Neuron (in vitro differentiated cells): ENCODE results near the gene NAAA.

ENCODE experiments used
- H2AFZ ChIP-seq: one replicate; pipeline ENCODE4 v1.6.1; 2013; ENCODE audit warnings: low read depth, mild to moderate bottlenecking, inconsistent platforms, low read length, moderate library complexity
- H3K27me3 ChIP-seq: one replicate; pipeline ENCODE4 v1.6.1; 2013; ENCODE audit warnings: low read length; ENCODE audit not compliant: insufficient read depth
- H3K36me3 ChIP-seq: one replicate; pipeline ENCODE4 v1.6.1; 2013; ENCODE audit warnings: low read length; ENCODE audit not compliant: insufficient read depth
- H3K4me1 ChIP-seq: one replicate; pipeline ENCODE4 v1.6.1; 2013; ENCODE audit warnings: low read length; ENCODE audit not compliant: insufficient read depth
- H3K4me3 ChIP-seq: 2 replicates; pipeline ENCODE4 v1.5.1; 2013; ENCODE audit warnings: mild to moderate bottlenecking, low read length, moderate library complexity
- H3K9me3 ChIP-seq: one replicate; pipeline ENCODE4 v1.6.1; 2013; ENCODE audit warnings: low read length

NAAA gene

GRCh38 chr4:75909405-75909804, 31.4 kb downstream of the NAAA start:
- no peak overlapping the region for H3K4me3 ChIP-seq
- H3K27me3 ChIP-seq: no peaks in the 10 kb centered on the region
- no peaks in the 10 kb centered on the region for H3K9me3 ChIP-seq
- H3K4me1 ChIP-seq: no peaks in the 10 kb centered on the region
- H3K36me3 ChIP-seq: no peaks in the 10 kb centered on the region
- no peak overlapping the region for H2AFZ ChIP-seq

GRCh38 chr4:75908555-75908954, 32.3 kb downstream of the NAAA start:
- Histone ChIP-seq H2AFZ (no peak overlapping the region), H3K4me1 (no peaks in the 10 kb centered on the region), H3K9me3 (no peaks in the 10 kb centered on the region), H3K4me3 (no peak overlapping the region), H3K27me3 (no peaks in the 10 kb centered on the region), H3K36me3 (no peaks in the 10 kb centered on the region)

- H3K9me3 ChIP-seq: no peaks in the 10 kb centered on the region
- H3K4me1 ChIP-seq: no peaks in the 10 kb centered on the region
- no peak overlapping the region for H2AFZ ChIP-seq
- H3K36me3 ChIP-seq: no peaks in the 10 kb centered on the region
- no peaks in the 10 kb centered on the region for H3K27me3 ChIP-seq
- H3K4me3 ChIP-seq: no peak overlapping the region
Observed at GRCh38 chr4:75907966-75908365, 32.8 kb downstream of the NAAA start.

GRCh38 chr4:75904076-75904475, 36.7 kb downstream of the NAAA start:
- Histone ChIP-seq H2AFZ (no peak overlapping the region), H3K4me1 (no peaks in the 10 kb centered on the region), H3K9me3 (no peaks in the 10 kb centered on the region), H3K36me3 (no peaks in the 10 kb centered on the region), H3K27me3 (peaks cover 9% of the 10 kb centered on the region), H3K4me3 (no peak overlapping the region)

- H3K4me1 ChIP-seq: no peaks in the 10 kb centered on the region
- peaks cover 9% of the 10 kb centered on the region for H3K27me3 ChIP-seq
- H3K9me3 ChIP-seq: no peaks in the 10 kb centered on the region
- H3K36me3 ChIP-seq: no peaks in the 10 kb centered on the region
- H3K4me3 ChIP-seq: no peak within 1 kb of the TSS
- no peak within 1 kb of the TSS for H2AFZ ChIP-seq
Observed at GRCh38 chr4:75902352-75902751, 38.5 kb downstream of the NAAA start, which contains the start of gene PPEF2. PPEF2 (minus strand) TSS chr4:75902452; CDS start chr4:75896325, 6,127 bp downstream.

- Histone ChIP-seq H3K36me3 (no peaks in the 10 kb centered on the region), H2AFZ (no peak overlapping the region), H3K27me3 (peaks cover 9% of the 10 kb centered on the region), H3K4me1 (no peaks in the 10 kb centered on the region), H3K4me3 (no peak overlapping the region), H3K9me3 (no peaks in the 10 kb centered on the region)
Observed at GRCh38 chr4:75898536-75898935, 42.3 kb downstream of the NAAA start.

- Histone ChIP-seq H3K27me3 (peaks cover 5% of the 10 kb centered on the region), H2AFZ (no peak overlapping the region), H3K4me1 (no peaks in the 10 kb centered on the region), H3K9me3 (no peaks in the 10 kb centered on the region), H3K4me3 (no peak overlapping the region), H3K36me3 (no peaks in the 10 kb centered on the region)
Observed at GRCh38 chr4:75895744-75896314, 45.0 kb downstream of the NAAA start.

- Histone ChIP-seq H3K4me1 (no peaks in the 10 kb centered on the region), H3K27me3 (peaks cover 16% of the 10 kb centered on the region), H3K4me3 (no peak overlapping the region), H3K36me3 (no peaks in the 10 kb centered on the region), H2AFZ (no peak overlapping the region), H3K9me3 (no peaks in the 10 kb centered on the region)
Observed at GRCh38 chr4:75892508-75892907, 48.3 kb downstream of the NAAA start.

GRCh38 chr4:75891611-75892010, 49.2 kb downstream of the NAAA start:
- Histone ChIP-seq H3K36me3 (no peaks in the 10 kb centered on the region), H3K9me3 (no peaks in the 10 kb centered on the region), H2AFZ (no peak overlapping the region), H3K4me1 (no peaks in the 10 kb centered on the region), H3K4me3 (no peak overlapping the region), H3K27me3 (peaks cover 16% of the 10 kb centered on the region)

GRCh38 chr4:75889537-75890199, 51.1 kb downstream of the NAAA start:
- H3K9me3 ChIP-seq: no peaks in the 10 kb centered on the region
- H3K4me3 ChIP-seq: no peak overlapping the region
- no peak overlapping the region for H2AFZ ChIP-seq
- H3K27me3 ChIP-seq: peaks cover 16% of the 10 kb centered on the region
- H3K4me1 ChIP-seq: no peaks in the 10 kb centered on the region
- H3K36me3 ChIP-seq: no peaks in the 10 kb centered on the region

GRCh38 chr4:75886104-75886503, 54.7 kb downstream of the NAAA start:
- Histone ChIP-seq H3K36me3 (no peaks in the 10 kb centered on the region), H3K27me3 (peaks cover 21% of the 10 kb centered on the region), H3K4me1 (no peaks in the 10 kb centered on the region), H3K9me3 (no peaks in the 10 kb centered on the region), H3K4me3 (no peak overlapping the region), H2AFZ (no peak overlapping the region)

- Histone ChIP-seq H3K4me1 (peaks cover 17% of the 10 kb centered on the region), H3K9me3 (no peaks in the 10 kb centered on the region), H3K4me3 (no peak overlapping the region), H2AFZ (no peak overlapping the region), H3K36me3 (no peaks in the 10 kb centered on the region), H3K27me3 (peaks cover 15% of the 10 kb centered on the region)
Observed at GRCh38 chr4:75881476-75881875, 59.3 kb downstream of the NAAA start.

GRCh38 chr4:75880278-75880677, 60.5 kb downstream of the NAAA start:
- Histone ChIP-seq H3K4me1 (peaks cover 17% of the 10 kb centered on the region), H3K27me3 (peaks cover 24% of the 10 kb centered on the region), H2AFZ (no peak overlapping the region), H3K36me3 (no peaks in the 10 kb centered on the region), H3K9me3 (no peaks in the 10 kb centered on the region), H3K4me3 (no peak overlapping the region)
